GM06990 (cell line): ENCODE results near the gene AQP5.

Source experiments
- DNase-seq: peaks from one replicate; pipeline ENCODE4 v3.0.0-alpha.2; 2011; ENCODE audit not compliant: insufficient read length; ENCODE audit errors: extremely low read depth
- H3K27me3 ChIP-seq: replicated peaks from 2 replicates; pipeline ENCODE4 v1.6.0; 2011; ENCODE audit warnings: low read length; ENCODE audit not compliant: control insufficient read depth, insufficient read depth
- H3K36me3 ChIP-seq: 2 replicates; pipeline ENCODE4 v1.5.1; 2011; ENCODE audit warnings: low read length; ENCODE audit not compliant: control insufficient read depth, insufficient read depth
- H3K4me3 ChIP-seq: replicated peaks from 2 replicates; pipeline ENCODE4 v1.5.1; 2011; ENCODE audit warnings: low read depth, mild to moderate bottlenecking, control low read depth, low read length
- TF ChIP-seq, protein P1 (sequence below): IDR thresholded peaks from 2 replicates; pipeline ENCODE4 v1.5.1; 2011; ENCODE audit warnings: low read length, control low read depth, mild to moderate bottlenecking, inconsistent platforms; ENCODE audit not compliant: insufficient read depth, poor library complexity, severe bottlenecking

AQP5 gene

DNA sequence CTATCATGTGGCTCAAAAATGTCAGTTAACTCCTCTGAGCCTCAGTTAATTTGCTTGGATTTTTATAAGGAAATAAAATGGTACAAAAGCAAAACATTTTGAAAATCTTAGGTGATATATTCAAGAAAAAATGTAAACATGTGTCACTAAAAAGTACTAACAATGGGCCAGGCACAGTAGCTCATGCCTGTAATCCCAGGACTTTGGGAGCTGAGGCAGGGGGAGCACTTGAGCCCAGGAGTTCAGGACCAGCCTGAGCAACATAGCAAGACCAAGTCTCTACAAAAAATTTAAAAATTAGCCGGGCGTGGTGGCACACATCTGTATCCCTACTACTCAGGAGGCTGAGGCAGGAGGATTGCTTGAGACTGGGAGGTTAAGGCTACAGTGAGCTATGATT, 36.8 kb downstream of the AQP5 start:
- TF ChIP-seq, protein P1, sequence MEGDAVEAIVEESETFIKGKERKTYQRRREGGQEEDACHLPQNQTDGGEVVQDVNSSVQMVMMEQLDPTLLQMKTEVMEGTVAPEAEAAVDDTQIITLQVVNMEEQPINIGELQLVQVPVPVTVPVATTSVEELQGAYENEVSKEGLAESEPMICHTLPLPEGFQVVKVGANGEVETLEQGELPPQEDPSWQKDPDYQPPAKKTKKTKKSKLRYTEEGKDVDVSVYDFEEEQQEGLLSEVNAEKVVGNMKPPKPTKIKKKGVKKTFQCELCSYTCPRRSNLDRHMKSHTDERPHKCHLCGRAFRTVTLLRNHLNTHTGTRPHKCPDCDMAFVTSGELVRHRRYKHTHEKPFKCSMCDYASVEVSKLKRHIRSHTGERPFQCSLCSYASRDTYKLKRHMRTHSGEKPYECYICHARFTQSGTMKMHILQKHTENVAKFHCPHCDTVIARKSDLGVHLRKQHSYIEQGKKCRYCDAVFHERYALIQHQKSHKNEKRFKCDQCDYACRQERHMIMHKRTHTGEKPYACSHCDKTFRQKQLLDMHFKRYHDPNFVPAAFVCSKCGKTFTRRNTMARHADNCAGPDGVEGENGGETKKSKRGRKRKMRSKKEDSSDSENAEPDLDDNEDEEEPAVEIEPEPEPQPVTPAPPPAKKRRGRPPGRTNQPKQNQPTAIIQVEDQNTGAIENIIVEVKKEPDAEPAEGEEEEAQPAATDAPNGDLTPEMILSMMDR, result no peak
- Histone ChIP-seq H3K36me3 (peaks cover 7% of the 10 kb centered on the region), H3K4me3 (no peak overlapping the region), H3K27me3 (no peaks in the 10 kb centered on the region)
- no peak for DNase-seq

DNA sequence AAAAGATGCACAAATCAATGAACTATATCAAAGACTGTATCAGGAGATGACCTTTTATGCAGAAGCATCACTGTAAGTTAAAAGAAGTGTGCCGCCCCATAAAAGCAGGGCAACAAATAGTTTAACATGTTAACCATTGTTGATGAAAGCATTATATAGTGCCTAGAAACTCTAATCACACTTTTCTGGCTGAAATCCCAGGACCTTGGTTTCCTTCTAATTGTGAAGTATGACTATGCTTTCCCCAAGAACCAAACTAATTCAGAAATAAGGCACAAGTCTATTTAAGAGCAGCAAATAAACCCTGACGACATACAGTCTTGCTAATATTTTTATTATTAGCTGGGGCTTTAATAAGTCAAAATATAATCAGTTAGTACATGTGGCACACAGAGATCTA, 41.9 kb downstream of the AQP5 start:
- peaks cover 6% of the 10 kb centered on the region for H3K36me3 ChIP-seq
- H3K4me3 ChIP-seq, result no peak overlapping the region
- no peak for DNase-seq
- TF ChIP-seq, protein P1, result no peak
- no peaks in the 10 kb centered on the region for H3K27me3 ChIP-seq

DNA sequence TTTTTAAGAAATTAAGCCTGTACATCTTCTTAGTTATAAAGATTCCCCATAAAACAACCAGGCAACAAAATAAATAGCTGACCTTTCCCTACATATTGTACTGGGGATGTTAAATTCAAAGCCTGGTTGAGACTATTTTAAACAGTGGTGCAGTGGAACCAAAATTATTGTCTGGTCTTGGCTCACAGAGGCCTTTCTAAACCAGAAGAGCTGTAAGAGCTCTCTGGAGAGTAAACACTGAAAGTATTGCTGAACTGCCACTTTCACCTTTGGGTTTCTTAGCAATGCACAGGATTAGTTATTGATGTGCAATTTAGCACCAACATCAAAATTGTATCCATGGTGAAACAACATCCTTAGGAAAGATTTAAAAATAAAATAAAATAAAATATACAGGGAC, 43.0 kb downstream of the AQP5 start:
- no peak for DNase-seq
- TF ChIP-seq, protein P1, result no peak
- Histone ChIP-seq H3K4me3 (no peak overlapping the region), H3K36me3 (peaks cover 4% of the 10 kb centered on the region), H3K27me3 (no peaks in the 10 kb centered on the region)

DNA sequence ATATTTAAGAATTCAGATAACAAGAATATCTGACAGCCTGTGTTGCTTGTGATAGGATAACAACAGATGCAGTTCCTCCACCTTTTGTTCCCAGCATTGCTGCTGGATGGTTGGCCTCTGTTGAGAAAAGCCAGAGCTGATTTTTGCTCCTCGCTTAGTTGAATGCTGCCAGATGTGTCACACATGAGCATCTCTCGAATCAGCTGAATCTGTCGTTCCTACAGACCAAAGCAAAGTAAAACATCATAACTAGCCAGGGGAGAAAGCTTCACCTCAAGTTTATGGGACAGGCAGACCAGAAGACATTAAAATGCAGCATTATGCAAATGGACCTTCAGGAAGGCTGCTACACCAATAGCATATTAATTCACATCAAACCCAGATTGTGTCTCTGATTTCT, 43.5 kb downstream of the AQP5 start:
- no peak overlapping the region for H3K4me3 ChIP-seq
- TF ChIP-seq, protein P1, result no peak
- no peak for DNase-seq
- H3K36me3 ChIP-seq, result peaks cover 4% of the 10 kb centered on the region
- H3K27me3 ChIP-seq, result no peaks in the 10 kb centered on the region

DNA sequence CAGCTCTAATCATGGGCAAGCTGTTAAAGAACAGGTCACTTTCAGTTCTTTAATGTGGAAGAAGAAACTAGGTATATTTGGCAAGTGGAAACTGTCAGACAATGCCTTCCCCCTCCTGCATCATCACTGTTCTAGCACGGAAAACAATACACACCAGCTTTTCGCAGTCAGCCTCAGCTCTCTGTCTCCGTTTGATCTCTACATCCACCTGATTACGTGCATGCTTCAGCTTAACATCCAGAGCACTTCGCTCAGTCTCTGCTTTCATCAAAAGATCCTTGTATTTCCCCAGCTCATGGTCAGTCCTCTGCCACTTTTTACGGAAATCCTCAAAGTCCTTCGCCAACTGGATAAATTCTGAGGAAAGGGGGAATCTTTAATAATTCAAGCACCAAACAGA, 44.6 kb downstream of the AQP5 start:
- H3K36me3 ChIP-seq, result peaks cover 4% of the 10 kb centered on the region
- H3K4me3 ChIP-seq, result no peak overlapping the region

More for the DNA sequence above, 44.6 kb downstream of the AQP5 start:
- TF ChIP-seq, protein P1, result no peak
- no peaks in the 10 kb centered on the region for H3K27me3 ChIP-seq
- no peak for DNase-seq
